Peyer's patch (tissue), 4 donors: Measurements from ENCODE around the gene PXMP2.

Source experiments
- POLR2A ChIP-seq, 2 donors: fragments of 450-650 bp; IDR thresholded peaks; one replicate each; pipeline ENCODE4 v1.5.1; 2017; ENCODE audit warnings: antibody characterized with exemption in 2 of 2, mild to moderate bottlenecking in 2 of 2, moderate library complexity in 2 of 2
- TF ChIP-seq, protein P1 (sequence below), 6 experiments: fragments of 450-650 bp in 4 of 6; fragments of 200-600 bp in 2 of 6; sonication (generic) in 1 of 6; IDR thresholded peaks; one replicate each; pipeline ENCODE4 v1.5.1; 2017 to 2019; ENCODE audit warnings: antibody characterized with exemption in 6 of 6, mild to moderate bottlenecking in 3 of 6, moderate library complexity in 1 of 6

DNA sequence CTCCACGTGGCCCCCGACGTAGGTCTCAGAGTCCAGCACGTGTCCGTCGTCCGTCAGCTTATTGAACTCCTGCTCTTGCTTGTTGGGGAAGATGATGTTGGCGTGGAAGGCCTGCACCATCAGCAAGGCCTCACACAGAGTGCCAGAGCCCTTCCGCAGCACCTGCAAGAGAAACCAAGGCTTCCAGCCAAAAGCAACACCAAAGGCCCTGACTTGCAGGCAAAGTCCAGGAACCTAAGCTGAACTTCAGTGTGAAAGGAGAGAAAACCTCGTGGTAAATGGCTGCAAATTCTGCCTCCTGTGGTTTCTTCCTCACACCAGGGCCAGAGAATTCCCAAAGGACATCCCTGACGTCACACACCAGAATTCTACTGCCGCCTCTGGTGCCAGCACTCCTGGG, 14.7 kb upstream of the PXMP2 start:
- no peak for TF ChIP-seq POLR2A (IDR thresholded peaks at IDR 0.05)
- TF ChIP-seq, protein P1, sequence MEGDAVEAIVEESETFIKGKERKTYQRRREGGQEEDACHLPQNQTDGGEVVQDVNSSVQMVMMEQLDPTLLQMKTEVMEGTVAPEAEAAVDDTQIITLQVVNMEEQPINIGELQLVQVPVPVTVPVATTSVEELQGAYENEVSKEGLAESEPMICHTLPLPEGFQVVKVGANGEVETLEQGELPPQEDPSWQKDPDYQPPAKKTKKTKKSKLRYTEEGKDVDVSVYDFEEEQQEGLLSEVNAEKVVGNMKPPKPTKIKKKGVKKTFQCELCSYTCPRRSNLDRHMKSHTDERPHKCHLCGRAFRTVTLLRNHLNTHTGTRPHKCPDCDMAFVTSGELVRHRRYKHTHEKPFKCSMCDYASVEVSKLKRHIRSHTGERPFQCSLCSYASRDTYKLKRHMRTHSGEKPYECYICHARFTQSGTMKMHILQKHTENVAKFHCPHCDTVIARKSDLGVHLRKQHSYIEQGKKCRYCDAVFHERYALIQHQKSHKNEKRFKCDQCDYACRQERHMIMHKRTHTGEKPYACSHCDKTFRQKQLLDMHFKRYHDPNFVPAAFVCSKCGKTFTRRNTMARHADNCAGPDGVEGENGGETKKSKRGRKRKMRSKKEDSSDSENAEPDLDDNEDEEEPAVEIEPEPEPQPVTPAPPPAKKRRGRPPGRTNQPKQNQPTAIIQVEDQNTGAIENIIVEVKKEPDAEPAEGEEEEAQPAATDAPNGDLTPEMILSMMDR (IDR thresholded peaks at IDR 0.05), result no peak
